ENCODE measurements around the gene MATN4. TPM values are rescaled to one million over a fixed set of nuclear protein-coding genes. Genes with fewer than 3 reads are reported as not detected.

The MATN4 gene
- total RNA-seq, 1 donor from 2014 or later: 0.64 TPM

DNA sequence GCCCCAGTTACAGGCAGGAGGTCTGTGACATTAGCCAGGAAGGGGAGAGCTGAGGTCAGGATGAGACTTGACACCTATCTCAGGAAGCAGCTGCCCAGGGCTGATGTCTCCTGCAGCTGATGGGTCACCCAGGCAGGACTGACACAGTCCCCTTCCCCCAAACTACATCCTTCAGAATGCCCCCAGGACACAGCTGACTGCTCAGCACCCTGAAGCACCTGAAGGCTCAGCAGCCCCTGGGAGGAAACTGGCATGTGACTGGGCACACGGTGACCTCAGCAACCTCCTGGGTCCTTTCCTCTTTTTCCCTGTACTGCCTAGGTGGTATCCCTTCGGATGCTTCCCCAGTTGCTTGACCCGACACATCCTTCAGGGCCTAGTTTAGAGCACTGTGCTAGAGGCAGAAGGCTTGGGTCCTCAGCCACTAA is 38.2 kb upstream of the MATN4 start:
- Mint-ChIP-seq H3K36me3 (ENCODE audit: low read depth) (peaks cover 45% of the 10 kb centered on the region), H3K4me3 (ENCODE audit: low read depth) (peak overlapping the region; percentile 87), H3K9me3 (no peaks in the 10 kb centered on the region), H3K27ac (peak overlapping the region; percentile 50), H3K4me1 (ENCODE audit: low read depth) (peaks cover 61% of the 10 kb centered on the region), H3K27me3 (ENCODE audit: low read depth) (no peaks in the 10 kb centered on the region)
- DNase-seq (ENCODE audit: low spot score): no peak
- intact Hi-C loops (cut with micrococcal nuclease): loop anchor here (1.0 kb wide), 1 partner anchor 8 kb away; no protein-coding TSS in a partner anchor

DNA sequence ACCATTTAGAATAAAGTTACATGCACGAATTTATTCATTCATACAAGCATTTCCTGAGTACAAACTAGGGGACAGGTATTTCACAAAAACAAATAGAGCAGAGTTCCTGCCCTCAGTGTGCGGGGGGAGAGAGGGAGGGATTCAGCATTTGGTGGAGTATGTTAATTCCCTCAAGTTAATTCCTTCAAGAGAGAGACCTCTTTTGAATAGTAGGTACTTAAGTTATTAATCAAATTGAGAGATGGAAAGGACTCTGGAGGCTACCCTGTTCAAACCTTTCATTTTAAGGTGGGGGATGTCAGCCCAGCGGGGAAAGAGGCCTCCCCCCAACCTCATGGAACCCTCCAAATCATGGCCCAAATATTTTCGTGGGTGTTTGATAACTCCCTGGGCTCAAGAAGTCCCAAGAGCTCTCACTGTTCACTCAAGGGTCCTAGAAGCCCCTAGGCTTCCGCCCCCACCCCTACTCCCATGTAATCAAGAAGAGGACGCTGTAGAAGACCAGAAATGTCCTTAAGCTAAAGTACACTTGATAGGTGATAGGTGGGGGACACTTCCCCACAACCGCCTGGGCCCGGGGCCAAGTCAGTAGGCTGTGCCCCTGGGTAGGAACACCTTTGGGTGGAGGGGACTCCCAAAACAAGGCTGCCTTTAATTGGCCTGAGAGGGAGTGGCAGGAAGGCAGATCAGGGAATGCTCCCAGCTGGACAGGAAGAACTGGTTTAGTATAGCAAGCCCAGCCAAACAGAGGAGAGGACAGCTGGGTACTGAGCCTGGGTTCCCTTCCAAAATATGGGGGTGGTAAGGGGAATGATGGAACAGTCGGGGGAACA is 37.2 kb upstream of the MATN4 start:
- no peak for DNase-seq (ENCODE audit: low spot score)
- H3K9me3 Mint-ChIP-seq: no peaks in the 10 kb centered on the region
- H3K27me3 Mint-ChIP-seq (ENCODE audit: low read depth): no peaks in the 10 kb centered on the region
- peak overlapping the region; percentile 42 for H3K27ac Mint-ChIP-seq
- H3K36me3 Mint-ChIP-seq (ENCODE audit: low read depth): peaks cover 54% of the 10 kb centered on the region
- peak overlapping the region; percentile 87 for H3K4me3 Mint-ChIP-seq (ENCODE audit: low read depth)
- intact Hi-C loops (cut with micrococcal nuclease): no loop called here
- H3K4me1 Mint-ChIP-seq (ENCODE audit: low read depth): peaks cover 64% of the 10 kb centered on the region

DNA sequence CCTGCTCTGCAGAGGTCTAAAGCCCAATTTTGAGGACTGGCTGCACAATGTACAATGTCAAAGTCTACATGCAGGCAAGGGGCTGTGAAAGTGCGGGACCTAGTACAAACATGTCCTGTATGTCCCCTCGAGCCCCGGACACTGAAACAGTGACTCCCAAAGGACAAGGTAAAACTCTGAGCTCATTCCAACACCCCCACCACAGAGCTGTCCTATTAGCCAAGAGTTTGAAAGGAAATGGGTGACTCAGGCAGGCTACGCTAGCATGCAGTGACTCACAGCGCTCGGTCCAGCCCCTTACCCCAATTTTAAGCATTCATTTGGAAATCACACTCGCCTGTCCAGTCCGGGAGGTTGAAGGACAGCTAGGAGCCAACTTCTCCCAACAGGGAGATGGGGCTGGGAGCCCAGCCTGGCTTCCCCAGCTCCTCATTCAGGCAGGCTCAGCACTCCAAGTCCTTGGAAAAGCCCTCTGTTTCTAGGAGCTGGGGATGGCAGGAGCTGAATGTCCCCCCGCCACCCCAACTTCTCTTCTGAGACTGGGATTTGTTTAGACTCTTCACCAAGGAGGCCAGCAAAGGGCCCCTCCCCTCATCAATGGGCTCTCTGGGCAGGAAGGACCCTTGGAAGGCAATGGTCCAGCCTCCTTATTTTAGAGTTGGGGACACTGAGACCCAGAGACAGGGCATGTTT is 36.2 kb upstream of the MATN4 start:
- H3K9me3 Mint-ChIP-seq: no peaks in the 10 kb centered on the region
- H3K4me3 Mint-ChIP-seq (ENCODE audit: low read depth): peak overlapping the region; percentile 87
- no peak overlapping the region for H3K27ac Mint-ChIP-seq
- peaks cover 59% of the 10 kb centered on the region for H3K4me1 Mint-ChIP-seq (ENCODE audit: low read depth)
- peaks cover 64% of the 10 kb centered on the region for H3K36me3 Mint-ChIP-seq (ENCODE audit: low read depth)
- no peak for DNase-seq (ENCODE audit: low spot score)
- intact Hi-C loops (cut with micrococcal nuclease): no loop called here
- H3K27me3 Mint-ChIP-seq (ENCODE audit: low read depth): no peaks in the 10 kb centered on the region

DNA sequence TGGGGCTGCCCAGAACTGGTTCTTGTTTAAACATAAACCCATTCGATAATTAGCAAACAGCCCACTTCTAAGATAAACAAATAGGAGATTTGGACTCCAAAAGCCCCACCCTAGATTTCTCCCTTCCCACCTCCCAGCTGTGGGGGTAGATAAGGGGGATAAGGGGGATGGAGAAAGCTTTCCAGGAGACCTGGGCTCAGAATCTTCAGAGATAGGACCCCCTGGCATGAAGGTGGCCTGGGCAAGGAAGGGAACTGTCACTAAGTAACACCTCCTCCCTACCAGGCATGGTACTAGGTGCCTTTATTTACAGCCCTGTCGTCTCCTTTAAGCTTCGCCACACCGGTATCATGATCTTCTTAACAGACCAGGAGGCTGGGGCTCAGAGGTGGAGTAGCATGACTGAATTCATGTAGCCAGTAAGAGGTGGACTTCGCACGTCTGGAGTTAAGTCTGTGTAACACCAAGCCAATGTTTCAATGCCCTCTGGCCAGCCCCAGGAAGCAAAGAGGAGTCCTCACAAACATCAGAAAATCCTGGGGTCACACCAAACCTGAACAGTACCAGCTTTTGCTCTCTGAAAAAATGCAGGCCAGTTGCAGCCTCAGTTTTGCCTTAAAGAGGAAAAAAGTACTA is 35.6 kb upstream of the MATN4 start:
- Mint-ChIP-seq H3K27me3 (ENCODE audit: low read depth) (no peaks in the 10 kb centered on the region), H3K36me3 (ENCODE audit: low read depth) (peaks cover 69% of the 10 kb centered on the region), H3K4me1 (ENCODE audit: low read depth) (peaks cover 58% of the 10 kb centered on the region), H3K9me3 (no peaks in the 10 kb centered on the region), H3K4me3 (ENCODE audit: low read depth) (no peak overlapping the region), H3K27ac (no peak overlapping the region)
- no peak for DNase-seq (ENCODE audit: low spot score)
- intact Hi-C loops (cut with micrococcal nuclease): no loop called here

DNA sequence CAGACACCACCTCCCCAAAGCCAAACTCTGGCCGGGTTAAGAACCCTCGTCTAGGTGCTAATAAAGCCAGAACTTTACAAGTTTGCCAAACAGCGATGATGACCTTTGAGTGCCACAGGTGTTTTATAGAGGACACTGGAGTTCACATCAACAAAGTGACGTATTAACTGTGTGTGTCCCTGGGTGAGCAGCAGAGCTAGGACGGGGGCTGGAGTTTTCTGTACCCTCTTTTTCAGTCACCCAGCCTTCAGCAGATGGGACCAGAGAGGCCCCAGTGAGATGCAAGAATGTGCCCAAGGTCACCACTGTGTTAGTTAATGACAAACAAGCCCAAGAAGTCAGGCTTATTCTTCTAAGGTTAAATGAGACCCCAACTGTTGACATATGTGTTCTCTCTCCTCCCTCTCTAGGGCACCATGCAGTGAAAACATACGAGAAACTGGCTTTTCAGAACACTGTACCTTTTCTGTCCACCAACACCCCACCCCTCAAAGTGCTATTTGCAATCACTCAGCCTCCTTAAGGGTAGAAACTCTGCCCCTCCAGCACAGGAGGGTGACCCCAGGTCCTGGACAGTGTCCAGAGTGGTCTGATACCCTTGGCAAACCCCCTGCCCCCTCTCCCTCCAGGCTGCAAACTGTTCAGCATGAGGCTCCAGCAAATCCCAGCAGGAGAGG is 34.9 kb upstream of the MATN4 start:
- no peaks in the 10 kb centered on the region for H3K9me3 Mint-ChIP-seq
- H3K27me3 Mint-ChIP-seq (ENCODE audit: low read depth): no peaks in the 10 kb centered on the region
- no peak for DNase-seq (ENCODE audit: low spot score)
- intact Hi-C loops (cut with micrococcal nuclease): no loop called here
- H3K36me3 Mint-ChIP-seq (ENCODE audit: low read depth): peaks cover 71% of the 10 kb centered on the region
- no peak overlapping the region for H3K27ac Mint-ChIP-seq
- H3K4me1 Mint-ChIP-seq (ENCODE audit: low read depth): peaks cover 55% of the 10 kb centered on the region
- no peak overlapping the region for H3K4me3 Mint-ChIP-seq (ENCODE audit: low read depth)

DNA sequence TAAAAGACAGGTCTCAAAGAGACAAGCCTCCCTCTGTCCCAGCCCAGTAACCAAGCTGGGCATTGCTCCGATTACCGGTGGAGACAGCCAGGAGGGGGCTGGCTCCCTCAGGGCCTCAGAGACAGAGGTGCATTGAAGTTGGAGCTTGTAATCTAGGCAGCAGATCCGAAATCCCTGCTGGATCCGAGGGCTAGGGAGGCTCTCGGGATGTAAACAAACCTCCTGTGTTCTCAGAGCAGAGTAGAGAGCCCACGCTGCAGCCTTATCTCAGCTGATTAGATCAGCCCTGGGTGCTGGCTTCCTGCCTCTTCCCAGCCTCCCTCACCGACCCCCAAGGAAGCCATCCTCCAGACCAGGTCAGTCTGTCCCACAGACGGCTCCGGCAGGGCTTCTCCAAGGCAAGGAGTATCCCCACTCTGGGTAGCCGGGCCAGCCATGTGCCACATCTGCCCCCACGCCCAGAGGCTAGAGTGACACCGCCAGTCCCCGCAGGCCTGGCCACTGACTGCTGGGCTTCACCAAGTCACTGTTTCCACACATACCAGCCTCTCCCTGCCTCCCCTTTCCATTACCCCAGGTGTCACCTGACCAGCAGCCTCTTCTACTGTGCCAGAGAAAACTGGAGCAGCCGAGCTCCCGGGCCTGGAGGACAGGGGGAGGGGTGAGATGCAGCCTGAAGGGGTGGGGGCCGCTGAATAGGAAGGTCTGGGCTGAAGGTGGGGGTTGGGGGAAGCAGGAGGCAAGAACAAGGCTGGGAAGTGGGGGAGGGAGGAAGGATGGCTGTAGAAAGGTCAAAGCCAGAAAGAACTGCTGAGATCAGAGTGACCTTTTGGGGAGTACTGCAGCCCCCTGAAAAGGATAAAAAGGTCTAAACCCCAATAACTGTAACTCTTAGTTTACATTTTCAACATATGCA is 34.1 kb upstream of the MATN4 start:
- no peaks in the 10 kb centered on the region for H3K27me3 Mint-ChIP-seq (ENCODE audit: low read depth)
- no peak for DNase-seq (ENCODE audit: low spot score)
- no peaks in the 10 kb centered on the region for H3K9me3 Mint-ChIP-seq
- peaks cover 52% of the 10 kb centered on the region for H3K4me1 Mint-ChIP-seq (ENCODE audit: low read depth)
- H3K36me3 Mint-ChIP-seq (ENCODE audit: low read depth): peaks cover 72% of the 10 kb centered on the region
- no peak overlapping the region for H3K27ac Mint-ChIP-seq
- intact Hi-C loops (cut with micrococcal nuclease): no loop called here
- H3K4me3 Mint-ChIP-seq (ENCODE audit: low read depth): peak overlapping the region; percentile 5

DNA sequence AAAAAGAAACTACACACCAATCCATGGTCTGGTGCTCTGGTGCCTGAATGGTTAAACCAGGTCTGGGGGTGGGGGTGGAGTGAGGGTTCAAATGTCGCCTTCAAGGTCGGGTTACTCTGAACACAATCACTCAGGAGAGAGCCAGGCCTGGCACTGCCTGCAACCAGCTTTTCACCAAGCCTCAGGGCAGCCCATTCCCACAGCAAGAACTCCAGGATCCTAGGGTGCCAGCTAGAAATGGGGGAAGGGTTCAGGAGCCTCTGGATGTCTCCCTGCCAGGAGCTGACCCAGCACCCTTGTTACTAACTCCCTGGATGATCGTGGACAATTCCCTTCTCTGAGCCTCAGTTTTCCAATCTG is 33.5 kb upstream of the MATN4 start:
- Mint-ChIP-seq H3K9me3 (no peaks in the 10 kb centered on the region), H3K27ac (no peak overlapping the region), H3K4me3 (ENCODE audit: low read depth) (no peak overlapping the region), H3K4me1 (ENCODE audit: low read depth) (peaks cover 51% of the 10 kb centered on the region), H3K36me3 (ENCODE audit: low read depth) (peaks cover 71% of the 10 kb centered on the region), H3K27me3 (ENCODE audit: low read depth) (no peaks in the 10 kb centered on the region)
- intact Hi-C loops (cut with micrococcal nuclease): no loop called here
- no peak for DNase-seq (ENCODE audit: low spot score)

DNA sequence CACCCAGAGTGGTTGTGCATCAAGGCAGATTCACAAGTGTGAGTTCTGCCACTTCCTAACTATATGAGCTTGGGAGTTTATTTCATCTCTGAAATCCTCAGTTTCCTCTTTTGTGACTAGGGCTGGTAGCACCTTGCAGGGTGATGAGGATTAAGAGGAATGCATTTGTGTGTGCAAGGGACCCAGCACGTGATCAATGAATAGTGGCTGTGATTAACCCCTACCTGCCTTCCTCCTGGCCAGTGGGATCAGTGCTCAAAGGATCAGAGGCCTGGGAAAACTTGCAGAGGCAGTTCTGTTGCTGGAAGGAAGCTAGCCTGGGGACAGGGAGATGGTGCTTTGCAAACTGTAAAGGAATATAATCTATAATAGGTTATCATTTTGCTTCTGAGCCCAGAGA is 32.9 kb upstream of the MATN4 start:
- Mint-ChIP-seq H3K36me3 (ENCODE audit: low read depth) (peaks cover 70% of the 10 kb centered on the region), H3K4me3 (ENCODE audit: low read depth) (no peak overlapping the region), H3K9me3 (no peaks in the 10 kb centered on the region), H3K27me3 (ENCODE audit: low read depth) (no peaks in the 10 kb centered on the region), H3K27ac (no peak overlapping the region), H3K4me1 (ENCODE audit: low read depth) (peaks cover 45% of the 10 kb centered on the region)
- intact Hi-C loops (cut with micrococcal nuclease): no loop called here
- no peak for DNase-seq (ENCODE audit: low spot score)

DNA sequence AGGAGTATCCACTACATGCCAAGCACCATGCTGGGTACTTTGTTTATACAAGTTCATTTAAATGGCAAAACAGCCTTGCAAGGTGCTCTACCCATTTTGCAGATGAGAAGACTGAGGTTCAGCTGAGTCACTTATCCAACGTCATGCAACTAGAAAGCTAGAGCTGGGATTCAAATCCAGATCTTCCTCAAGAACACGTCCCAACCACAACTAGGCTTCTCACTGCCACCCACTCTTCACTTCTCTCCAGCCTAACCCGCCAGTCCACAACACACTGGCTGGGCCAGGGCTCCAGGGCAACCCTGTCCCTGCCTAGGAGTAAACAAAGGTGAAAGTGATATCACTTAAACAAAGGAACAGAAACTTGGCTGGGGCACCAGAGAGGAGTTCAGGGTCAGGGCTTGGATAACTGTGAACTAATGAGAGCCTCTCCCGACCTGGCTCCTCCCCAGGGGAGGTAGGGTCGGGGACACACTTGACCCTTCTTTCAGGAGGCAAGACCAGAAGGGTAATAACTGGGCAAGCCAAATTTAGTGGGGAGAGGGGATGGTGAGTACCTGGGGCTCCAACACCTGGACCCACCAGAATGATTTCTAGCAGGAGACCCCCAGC is 32.2 kb upstream of the MATN4 start:
- Mint-ChIP-seq H3K4me1 (ENCODE audit: low read depth) (peaks cover 39% of the 10 kb centered on the region), H3K36me3 (ENCODE audit: low read depth) (peaks cover 70% of the 10 kb centered on the region), H3K27me3 (ENCODE audit: low read depth) (no peaks in the 10 kb centered on the region), H3K9me3 (no peaks in the 10 kb centered on the region), H3K27ac (no peak overlapping the region), H3K4me3 (ENCODE audit: low read depth) (no peak overlapping the region)
- no peak for DNase-seq (ENCODE audit: low spot score)
- intact Hi-C loops (cut with micrococcal nuclease): no loop called here

DNA sequence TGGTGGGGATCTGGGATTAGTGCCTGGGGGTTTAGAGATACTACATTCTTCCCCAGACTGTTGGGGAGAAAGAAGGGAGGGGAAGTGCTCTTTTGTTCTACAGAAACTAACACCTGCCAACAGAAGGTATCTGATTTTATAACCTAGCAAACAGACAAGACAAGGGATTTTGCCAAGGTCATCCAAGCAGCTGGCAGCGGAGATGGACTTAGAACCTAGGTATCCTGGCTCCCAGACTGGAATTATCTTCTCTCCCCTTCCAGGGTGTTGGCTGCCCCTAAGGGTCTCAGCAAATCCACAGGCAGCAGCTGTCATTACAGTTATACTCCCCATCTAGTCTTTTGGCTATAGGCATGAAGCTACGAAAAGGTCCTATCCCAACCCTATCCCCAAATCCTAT is 31.7 kb upstream of the MATN4 start:
- Mint-ChIP-seq H3K4me1 (ENCODE audit: low read depth) (peaks cover 34% of the 10 kb centered on the region), H3K27ac (no peak overlapping the region), H3K4me3 (ENCODE audit: low read depth) (no peak overlapping the region), H3K9me3 (no peaks in the 10 kb centered on the region), H3K27me3 (ENCODE audit: low read depth) (no peaks in the 10 kb centered on the region), H3K36me3 (ENCODE audit: low read depth) (peaks cover 72% of the 10 kb centered on the region)
- no peak for DNase-seq (ENCODE audit: low spot score)
- intact Hi-C loops (cut with micrococcal nuclease): no loop called here

DNA sequence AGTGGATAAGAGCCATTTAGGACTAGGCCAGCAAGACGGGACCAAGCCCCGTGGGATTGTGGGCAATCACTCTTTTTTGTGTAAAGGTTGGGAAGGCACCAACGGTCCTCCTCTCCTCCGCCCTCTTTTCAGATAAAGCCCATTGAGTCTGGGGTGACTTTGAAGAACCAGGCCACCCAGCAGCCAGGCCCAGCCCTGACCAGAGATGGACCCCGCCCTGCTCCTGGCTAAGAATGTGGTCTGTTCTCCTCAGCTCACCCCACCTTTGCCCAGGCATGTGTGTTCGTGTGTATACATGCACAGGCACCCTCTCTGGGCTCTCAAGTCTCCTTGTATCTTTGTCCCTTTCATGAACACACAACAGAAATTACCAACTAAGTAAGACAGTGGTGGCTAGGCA is 31.0 kb upstream of the MATN4 start:
- Mint-ChIP-seq H3K27ac (no peak overlapping the region), H3K27me3 (ENCODE audit: low read depth) (no peaks in the 10 kb centered on the region), H3K9me3 (no peaks in the 10 kb centered on the region), H3K4me3 (ENCODE audit: low read depth) (no peak overlapping the region), H3K36me3 (ENCODE audit: low read depth) (peaks cover 67% of the 10 kb centered on the region), H3K4me1 (ENCODE audit: low read depth) (peaks cover 27% of the 10 kb centered on the region)
- DNase-seq (ENCODE audit: low spot score): no peak
- intact Hi-C loops (cut with micrococcal nuclease): no loop called here
